H9 (cell line): ENCODE measurements around the gene IL31. TPM values are rescaled to one million over a fixed set of nuclear protein-coding genes. Genes with fewer than 3 reads are reported as not detected.

Source experiments
- DNase-seq: peaks from one replicate; pipeline ENCODE4 v3.0.0-alpha.2; 2017
- H2AFZ ChIP-seq: one replicate; pipeline ENCODE4 v1.6.1; 2013; ENCODE audit warnings: mild to moderate bottlenecking, low read length, control low read depth, moderate library complexity
- H2AK5ac ChIP-seq: 2 replicates; pipeline ENCODE4 v1.6.1; 2013; ENCODE audit warnings: low read length, control low read depth, mixed read lengths; ENCODE audit not compliant: insufficient read length
- H2BK120ac ChIP-seq: one replicate; pipeline ENCODE4 v1.6.1; 2013; ENCODE audit warnings: low read depth, mild to moderate bottlenecking, low read length, control low read depth, inconsistent platforms; ENCODE audit not compliant: poor library complexity, severe bottlenecking
- H2BK12ac ChIP-seq: 2 replicates; pipeline ENCODE4 v1.6.1; 2013; ENCODE audit warnings: low read length, control low read depth, mixed read lengths, low read depth; ENCODE audit not compliant: insufficient read length
- H2BK15ac ChIP-seq: 2 replicates; pipeline ENCODE4 v1.6.1; 2013; ENCODE audit warnings: low read depth, low read length, control low read depth
- H2BK20ac ChIP-seq: one replicate; pipeline ENCODE4 v1.6.1; 2013; ENCODE audit warnings: low read depth, mild to moderate bottlenecking, low read length, control low read depth, inconsistent platforms; ENCODE audit not compliant: poor library complexity, severe bottlenecking
- H2BK5ac ChIP-seq: 2 replicates; pipeline ENCODE4 v1.6.1; 2013; ENCODE audit warnings: low read length, control low read depth, mixed read lengths; ENCODE audit not compliant: insufficient read length
- H3K14ac ChIP-seq: 2 replicates; pipeline ENCODE4 v1.6.1; 2013; ENCODE audit warnings: low read length, control low read depth; ENCODE audit not compliant: insufficient read depth
- H3K18ac ChIP-seq: 2 replicates; pipeline ENCODE4 v1.6.1; 2013; ENCODE audit warnings: low read depth, mild to moderate bottlenecking, mixed read lengths, low read length, control low read depth; ENCODE audit not compliant: insufficient read length
- H3K23ac ChIP-seq: 2 replicates; pipeline ENCODE4 v1.6.1; 2013; ENCODE audit warnings: low read length, control low read depth, mixed read lengths, low read depth; ENCODE audit not compliant: insufficient read length
- H3K23me2 ChIP-seq: 2 replicates; pipeline ENCODE4 v1.6.1; 2013; ENCODE audit warnings: low read depth, mild to moderate bottlenecking, mixed read lengths, low read length, control low read depth; ENCODE audit not compliant: insufficient read length, poor library complexity, severe bottlenecking
- H3K27ac ChIP-seq: 2 replicates; pipeline ENCODE4 v1.5.1; 2013; ENCODE audit warnings: low read length, control low read depth, mixed read lengths, low read depth; ENCODE audit not compliant: insufficient read length
- H3K27me3 ChIP-seq: 2 replicates; pipeline ENCODE4 v1.6.1; 2013; ENCODE audit warnings: low read length, control low read depth, inconsistent platforms; ENCODE audit not compliant: insufficient read depth
- H3K4ac ChIP-seq: 2 replicates; pipeline ENCODE4 v1.6.1; 2013; ENCODE audit warnings: low read depth, mild to moderate bottlenecking, control low read depth, inconsistent platforms, low read length, moderate library complexity
- H3K4me1 ChIP-seq: 2 replicates; pipeline ENCODE4 v1.6.1; 2013; ENCODE audit warnings: low read length, control low read depth, inconsistent platforms; ENCODE audit not compliant: insufficient read depth
- H3K4me2 ChIP-seq: 2 replicates; pipeline ENCODE4 v1.6.1; 2013; ENCODE audit warnings: low read length, control low read depth, mixed read lengths; ENCODE audit not compliant: insufficient read length, insufficient read depth
- H3K56ac ChIP-seq: 2 replicates; pipeline ENCODE4 v1.6.1; 2013; ENCODE audit warnings: low read depth, mild to moderate bottlenecking, mixed read lengths, low read length, control low read depth; ENCODE audit not compliant: insufficient read length
- H3K79me1 ChIP-seq: 2 replicates; pipeline ENCODE4 v1.6.1; 2013; ENCODE audit warnings: low read depth, mild to moderate bottlenecking, moderate library complexity, low read length, control low read depth, inconsistent platforms; ENCODE audit not compliant: insufficient read depth, poor library complexity, severe bottlenecking
- H3K79me2 ChIP-seq: 2 replicates; pipeline ENCODE4 v1.6.1; 2013; ENCODE audit warnings: low read length, control low read depth, inconsistent platforms; ENCODE audit not compliant: insufficient read depth
- H3K9ac ChIP-seq: 2 replicates; pipeline ENCODE4 v1.6.1; 2013; ENCODE audit warnings: low read length, control low read depth, mixed read lengths; ENCODE audit not compliant: insufficient read length; ENCODE audit errors: extremely low read depth
- H3K9me3 ChIP-seq: one replicate; pipeline ENCODE4 v1.6.1; 2013; ENCODE audit warnings: low read depth, low read length, inconsistent platforms; ENCODE audit not compliant: control insufficient read depth
- H3T11ph ChIP-seq: one replicate; pipeline ENCODE4 v1.6.1; 2013; ENCODE audit warnings: mild to moderate bottlenecking, low read length, control low read depth, inconsistent platforms
- H4K20me1 ChIP-seq: one replicate; pipeline ENCODE4 v1.6.1; 2013; ENCODE audit not compliant: control insufficient read depth, insufficient read length, insufficient read depth
- H4K5ac ChIP-seq: 2 replicates; pipeline ENCODE4 v1.6.1; 2013; ENCODE audit warnings: low read depth, mild to moderate bottlenecking, mixed read lengths, low read length, control low read depth; ENCODE audit not compliant: insufficient read length
- H4K8ac ChIP-seq: replicated peaks from 2 replicates; pipeline ENCODE4 v1.6.1; 2013; ENCODE audit warnings: low read length, control low read depth, mixed read lengths, low read depth; ENCODE audit not compliant: insufficient read length
- H4K91ac ChIP-seq: 2 replicates; pipeline ENCODE4 v1.6.1; 2013; ENCODE audit warnings: low read depth, mild to moderate bottlenecking, moderate library complexity, mixed read lengths, low read length, control low read depth; ENCODE audit not compliant: insufficient read length
- H3K27ac Mint-ChIP-seq, 3 experiments: 2 replicates in 2 of 3; 3 replicates in 1 of 3; pipeline ENCODE4 v1.8.0; 2020 to 2021; ENCODE audit warnings: mixed read lengths in 3 of 3, mild to moderate bottlenecking in 1 of 3, moderate library complexity in 1 of 3
- H3K27me3 Mint-ChIP-seq: 2 replicates; pipeline ENCODE4 v1.8.0; 2021; ENCODE audit warnings: low read depth, mild to moderate bottlenecking, moderate library complexity, mixed read lengths
- H3K36me3 Mint-ChIP-seq, 3 experiments: 2 replicates in 2 of 3; 3 replicates in 1 of 3; pipeline ENCODE4 v1.8.0; 2020 to 2021; ENCODE audit warnings: low read depth in 3 of 3, mixed read lengths in 3 of 3; ENCODE audit not compliant: insufficient read depth in 1 of 3
- H3K4me1 Mint-ChIP-seq, 2 experiments: 2 replicates each; pipeline ENCODE4 v1.8.0; 2020; ENCODE audit warnings: mixed read lengths in 2 of 2
- H3K4me3 Mint-ChIP-seq, 2 experiments: 2 replicates in 1 of 2; 3 replicates in 1 of 2; pipeline ENCODE4 v1.8.0; 2020 to 2021; ENCODE audit warnings: mild to moderate bottlenecking in 2 of 2, mixed read lengths in 2 of 2, moderate library complexity in 1 of 2
- H3K9me3 Mint-ChIP-seq, 2 experiments: 2 replicates in 1 of 2; 3 replicates in 1 of 2; pipeline ENCODE4 v1.8.0; 2020; ENCODE audit warnings: mild to moderate bottlenecking in 2 of 2, mixed read lengths in 2 of 2, moderate library complexity in 1 of 2
- WGBS: extraction: QIAGEN DNeasy Blood & Tissue Kit; methylation state at CpG from one replicate; pipeline ENCODE4 v1.1.7; 2013; ENCODE audit warnings: missing lambda C conversion rate, low lambda C conversion rate, mixed read lengths; ENCODE audit not compliant: insufficient read length; ENCODE audit errors: extremely low coverage; 5-methylcytosine and 5-hydroxymethylcytosine counted together
- total RNA-seq: library from RNA; stranded (reverse); gene quantifications from 2 replicates; pipeline ENCODE4 v1.2.1, GENCODE V29; 2021
- TF ChIP-seq, protein P1 (sequence below): fragments of 200-600 bp; sonication (generic); conservative IDR thresholded peaks from 3 replicates; pipeline ENCODE4 v1.8.0; 2021; ENCODE audit warnings: antibody characterized with exemption, mild to moderate bottlenecking

The IL31 gene
- total RNA-seq, 1 experiment from 2014 or later: not detected

DNA sequence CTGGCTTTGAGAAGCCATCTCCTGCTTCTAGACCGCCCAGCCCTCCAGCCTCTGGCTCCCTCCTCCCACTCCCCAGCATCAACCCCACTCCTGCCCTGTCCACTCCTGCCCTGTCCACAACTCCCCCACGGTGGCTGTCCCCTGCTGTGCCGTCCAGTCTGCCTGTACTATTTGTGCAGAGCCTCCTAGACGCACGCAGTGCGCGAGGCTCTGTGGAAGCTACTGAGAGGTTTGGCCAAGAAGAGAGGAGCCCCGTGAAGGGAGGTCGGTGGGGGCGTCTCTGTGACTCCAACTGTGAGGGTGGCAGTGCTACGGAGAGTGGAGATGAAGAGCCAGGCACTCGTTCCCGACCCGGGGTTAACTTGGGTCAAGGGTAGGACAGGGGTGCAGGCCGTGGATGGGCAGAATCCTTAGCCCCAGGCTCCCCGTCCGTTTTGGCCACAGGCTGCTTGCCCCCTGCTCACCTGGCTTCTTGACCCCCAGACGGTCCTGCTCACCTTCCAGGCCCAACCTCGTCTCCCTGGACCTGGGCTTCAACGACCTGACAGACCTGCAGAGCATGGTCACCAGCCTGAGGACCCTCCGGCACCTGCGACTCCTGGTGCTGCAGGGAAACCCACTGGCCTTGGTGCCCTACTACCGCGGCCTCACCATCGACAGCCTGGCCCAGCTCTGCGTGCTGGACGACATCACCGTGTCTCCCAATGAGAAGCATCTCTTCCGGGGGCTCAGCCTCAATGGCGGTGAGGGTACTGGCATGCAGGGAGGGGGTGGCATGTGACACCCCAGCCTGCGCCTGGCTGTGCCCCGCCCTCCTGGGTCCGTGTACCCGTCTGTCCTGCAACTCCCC, 15.8 kb upstream of the IL31 start:
- Histone ChIP-seq H4K5ac (no peak overlapping the region), H3K18ac (no peak overlapping the region), H2AFZ (no peak overlapping the region), H2BK12ac (no peak overlapping the region), H2AK5ac (no peak overlapping the region), H3K27ac (no peak overlapping the region), H3K79me1 (no peaks in the 10 kb centered on the region), H3K79me2 (no peaks in the 10 kb centered on the region), H3K56ac (no peak overlapping the region), H2BK5ac (no peak overlapping the region), H3K23me2 (no peaks in the 10 kb centered on the region), H4K8ac (no peak overlapping the region), H3K4me2 (no peak overlapping the region), H3K14ac (no peak overlapping the region), H4K91ac (no peak overlapping the region), H2BK20ac (no peak overlapping the region), H4K20me1 (peaks cover 3% of the 10 kb centered on the region), H3K4ac (no peak overlapping the region), H3K4me1 (no peaks in the 10 kb centered on the region), H3K9me3 (no peaks in the 10 kb centered on the region), H2BK120ac (no peak overlapping the region), H3T11ph (no peak overlapping the region), H3K23ac (no peak overlapping the region), H2BK15ac (no peak overlapping the region), H3K9ac (no peak overlapping the region), H3K27me3 (no peaks in the 10 kb centered on the region)
- DNase-seq: no peak
- Mint-ChIP-seq H3K4me3 (no peak overlapping the region; a peak in 1 of 5 replicates), H3K4me1 (peaks cover 0 to 6% of the 10 kb centered on the region in 2 experiments; a peak in 1 of 4 replicates), H3K9me3 (peaks cover 0 to 2% of the 10 kb centered on the region in 2 experiments; a peak in 2 of 5 replicates), H3K27me3 (peaks cover 8% of the 10 kb centered on the region), H3K36me3 (no peaks in the 10 kb centered on the region; a peak in 1 of 7 replicates), H3K27ac (no peak overlapping the region)
- no CpG with 5 or more reads among the region's 34 CpGs for WGBS
- TF ChIP-seq, protein P1, sequence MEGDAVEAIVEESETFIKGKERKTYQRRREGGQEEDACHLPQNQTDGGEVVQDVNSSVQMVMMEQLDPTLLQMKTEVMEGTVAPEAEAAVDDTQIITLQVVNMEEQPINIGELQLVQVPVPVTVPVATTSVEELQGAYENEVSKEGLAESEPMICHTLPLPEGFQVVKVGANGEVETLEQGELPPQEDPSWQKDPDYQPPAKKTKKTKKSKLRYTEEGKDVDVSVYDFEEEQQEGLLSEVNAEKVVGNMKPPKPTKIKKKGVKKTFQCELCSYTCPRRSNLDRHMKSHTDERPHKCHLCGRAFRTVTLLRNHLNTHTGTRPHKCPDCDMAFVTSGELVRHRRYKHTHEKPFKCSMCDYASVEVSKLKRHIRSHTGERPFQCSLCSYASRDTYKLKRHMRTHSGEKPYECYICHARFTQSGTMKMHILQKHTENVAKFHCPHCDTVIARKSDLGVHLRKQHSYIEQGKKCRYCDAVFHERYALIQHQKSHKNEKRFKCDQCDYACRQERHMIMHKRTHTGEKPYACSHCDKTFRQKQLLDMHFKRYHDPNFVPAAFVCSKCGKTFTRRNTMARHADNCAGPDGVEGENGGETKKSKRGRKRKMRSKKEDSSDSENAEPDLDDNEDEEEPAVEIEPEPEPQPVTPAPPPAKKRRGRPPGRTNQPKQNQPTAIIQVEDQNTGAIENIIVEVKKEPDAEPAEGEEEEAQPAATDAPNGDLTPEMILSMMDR: no peak
